AG04449 (cell line): Measurements from ENCODE around the gene SENP5.
"Not testable (repeated sequence)": the region's sequence is repeated elsewhere in the genome, so short reads cannot be mapped to it uniquely, and the experiment has no call there.

Experiments
- CTCF ChIA-PET: fragments of 350-600 bp; formaldehyde crosslinking; extraction: SDS; loops from one replicate; lab custom pipeline; 2021; ENCODE audit warnings: antibody characterized with exemption; lab: Yijun Ruan, JAX
- POLR2A ChIA-PET: fragments of 400-600, 350-600 bp; formaldehyde crosslinking; extraction: SDS; loops from one replicate; lab custom pipeline; 2020; ENCODE audit warnings: antibody characterized with exemption, inconsistent platforms; lab: Yijun Ruan, JAX
- DNase-seq: peaks from one replicate; pipeline ENCODE4 v3.0.0-alpha.2; 2010; ENCODE audit warnings: low read depth, low spot score
- H3K4me3 ChIP-seq: 2 replicates; pipeline ENCODE4 v1.5.1; 2011; ENCODE audit warnings: low read depth, mild to moderate bottlenecking, control low read depth, low read length
- TF ChIP-seq, protein P1 (sequence below): IDR thresholded peaks from one replicate; pipeline ENCODE4 v1.5.1; 2011; ENCODE audit warnings: mild to moderate bottlenecking, moderate library complexity, low read length, control low read depth, inconsistent platforms; ENCODE audit not compliant: insufficient read depth; ENCODE audit errors: missing control alignments

The SENP5 gene

DNA sequence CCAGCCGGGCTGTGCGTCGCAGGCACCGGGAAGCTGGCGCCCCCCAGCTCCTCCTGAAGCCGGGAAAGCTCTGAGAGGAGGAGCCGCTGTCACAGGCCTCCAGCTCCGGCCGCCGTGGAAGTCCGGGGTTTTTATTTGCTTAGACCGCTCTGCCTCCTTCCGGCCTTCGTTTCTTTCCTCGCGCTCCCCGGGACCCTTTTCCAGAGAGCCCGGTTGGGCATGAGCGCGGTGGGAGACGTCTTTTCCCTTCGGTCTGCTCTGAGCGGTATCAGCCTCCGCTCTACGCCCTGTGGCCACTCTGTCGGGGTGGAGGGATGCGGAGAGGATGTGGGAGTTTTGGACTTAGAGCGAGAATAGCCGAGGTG, 559 bp downstream of the SENP5 start:
- CTCF ChIA-PET: interaction anchor here (0.8 to 2.1 kb wide), 4 partner anchors 8 to 110 kb away, joined by 3 to 6 read pairs (median 3); partner anchors contain the start of gene NCBP2
- TF ChIP-seq, protein P1, sequence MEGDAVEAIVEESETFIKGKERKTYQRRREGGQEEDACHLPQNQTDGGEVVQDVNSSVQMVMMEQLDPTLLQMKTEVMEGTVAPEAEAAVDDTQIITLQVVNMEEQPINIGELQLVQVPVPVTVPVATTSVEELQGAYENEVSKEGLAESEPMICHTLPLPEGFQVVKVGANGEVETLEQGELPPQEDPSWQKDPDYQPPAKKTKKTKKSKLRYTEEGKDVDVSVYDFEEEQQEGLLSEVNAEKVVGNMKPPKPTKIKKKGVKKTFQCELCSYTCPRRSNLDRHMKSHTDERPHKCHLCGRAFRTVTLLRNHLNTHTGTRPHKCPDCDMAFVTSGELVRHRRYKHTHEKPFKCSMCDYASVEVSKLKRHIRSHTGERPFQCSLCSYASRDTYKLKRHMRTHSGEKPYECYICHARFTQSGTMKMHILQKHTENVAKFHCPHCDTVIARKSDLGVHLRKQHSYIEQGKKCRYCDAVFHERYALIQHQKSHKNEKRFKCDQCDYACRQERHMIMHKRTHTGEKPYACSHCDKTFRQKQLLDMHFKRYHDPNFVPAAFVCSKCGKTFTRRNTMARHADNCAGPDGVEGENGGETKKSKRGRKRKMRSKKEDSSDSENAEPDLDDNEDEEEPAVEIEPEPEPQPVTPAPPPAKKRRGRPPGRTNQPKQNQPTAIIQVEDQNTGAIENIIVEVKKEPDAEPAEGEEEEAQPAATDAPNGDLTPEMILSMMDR: no peak
- DNase-seq: no peak
- POLR2A ChIA-PET: interaction anchor here (1.0 to 1.6 kb wide), 3 partner anchors 11 to 74 kb away, joined by 3 to 10 read pairs (median 3); partner anchors contain the start of gene NCBP2
- peak overlapping the region; percentile 88 for H3K4me3 ChIP-seq

- TF ChIP-seq, protein P1: no peak
- no peak for DNase-seq
- CTCF ChIA-PET: no interaction called here
- POLR2A ChIA-PET: no interaction called here
- H3K4me3 ChIP-seq: no peak overlapping the region
These were observed 4.6 kb downstream of the SENP5 start for GRCh38 chr3:196872316-196872715.

- H3K4me3 ChIP-seq, POLR2A ChIA-PET, DNase-seq: not testable (repeated sequence)
- CTCF ChIA-PET: interaction anchor here (1.1 kb wide), 1 partner anchor 67 kb away, joined by 4 read pairs; no protein-coding TSS in a partner anchor
These were observed 6.9 kb downstream of the SENP5 start for GRCh38 chr3:196874511-196875094.

- DNase-seq: no peak
- POLR2A ChIA-PET: interaction anchor here (2.0 kb wide), 1 partner anchor 8 kb away, joined by 9 read pairs; the partner anchor contains the start of gene SENP5
- TF ChIP-seq, protein P1: no peak
- CTCF ChIA-PET: interaction anchor here (1.1 kb wide), 1 partner anchor 66 kb away, joined by 4 read pairs; no protein-coding TSS in a partner anchor
- H3K4me3 ChIP-seq: no peak overlapping the region
These were observed 7.5 kb downstream of the SENP5 start for GRCh38 chr3:196875258-196875657.

- no peak overlapping the region for H3K4me3 ChIP-seq
- no peak for DNase-seq
- CTCF ChIA-PET: no interaction called here
- TF ChIP-seq, protein P1: no peak
- POLR2A ChIA-PET: no interaction called here
These were observed 15.6 kb downstream of the SENP5 start for GRCh38 chr3:196883361-196883760.

DNA sequence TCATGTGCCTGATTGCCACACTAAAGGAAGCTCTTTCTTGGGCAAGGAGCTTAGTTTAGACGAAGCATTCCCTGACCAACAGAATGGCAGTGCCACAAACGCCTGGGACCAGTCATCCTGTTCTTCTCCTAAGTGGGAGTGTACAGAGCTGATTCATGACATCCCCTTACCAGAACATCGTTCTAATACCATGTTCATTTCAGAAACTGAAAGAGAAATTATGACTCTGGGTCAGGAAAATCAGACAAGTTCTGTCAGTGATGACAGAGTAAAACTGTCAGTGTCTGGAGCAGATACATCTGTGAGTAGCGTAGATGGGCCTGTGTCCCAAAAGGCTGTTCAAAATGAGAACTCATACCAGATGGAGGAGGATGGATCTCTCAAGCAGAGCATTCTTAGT, 18.4 kb downstream of the SENP5 start:
- CTCF ChIA-PET: no interaction called here
- DNase-seq: no peak
- POLR2A ChIA-PET: no interaction called here
- TF ChIP-seq, protein P1: no peak
- H3K4me3 ChIP-seq: no peak overlapping the region
